ENCODE data around the gene ABCC6. TPM values are rescaled to one million over a fixed set of nuclear protein-coding genes. Genes with fewer than 3 reads are reported as not detected.
A peak's percentile ranks its signal among the peaks of the same experiment; 100 is the strongest.

The ABCC6 gene
- polyA plus RNA-seq, 1 of the 3 experiments (the other 2 are of a cell fraction): 0.71 TPM

GRCh38 chr16:16143931-16144330 lies 79.4 kb downstream of the ABCC6 start:
- Histone ChIP-seq H3K36me3 (replicated peaks in 1 of 2; ENCODE audit: control insufficient read depth in 1 of 2, insufficient read depth in 2 of 2, low read length in 1 of 2) (peaks cover 19 to 31% of the 10 kb centered on the region in 2 experiments), H3K27ac (ENCODE audit: low read depth in 2 of 2, low read length in 1 of 2) (no peak overlapping the region), H3K79me2 (ENCODE audit: insufficient read depth) (no peaks in the 10 kb centered on the region), H3K9me3 (no peaks in the 10 kb centered on the region), H3F3A (replicated peaks; ENCODE audit: insufficient read depth) (peaks cover 3% of the 10 kb centered on the region), H4K20me1 (ENCODE audit: insufficient read depth) (no peaks in the 10 kb centered on the region), H3K9ac (no peak overlapping the region), H3K4me1 (ENCODE audit: control insufficient read depth in 1 of 2, insufficient read depth in 2 of 2, low read depth in 1 of 2, low read length in 1 of 2) (peaks cover 0 to 24% of the 10 kb centered on the region in 2 experiments; a peak in 1 of 4 replicates), H3K27me3 (ENCODE audit: insufficient read depth) (no peaks in the 10 kb centered on the region), H3K4me3 (ENCODE audit: low read depth in 2 of 2, low read length in 1 of 2) (no peak overlapping the region), H2AFZ (ENCODE audit: low read depth) (no peak overlapping the region), H3K4me2 (no peak overlapping the region), H3K9me2 (no peaks in the 10 kb centered on the region)
- WGBS (ENCODE audit: low lambda C conversion rate): 97% methylated on average over 7 of the region's 8 CpGs
- POLR2A ChIA-PET: interaction anchor here (0.7 kb wide), 1 partner anchor 274 kb away, joined by 4 read pairs; no protein-coding TSS in a partner anchor
- no peak for DNase-seq
- CTCF ChIA-PET: interaction anchor here (1.0 kb wide), 1 partner anchor 43 kb away, joined by 3 read pairs; no protein-coding TSS in a partner anchor
- peak; percentile 74; the same call in 1 of the 2 replicates for TF ChIP-seq USF1 (IDR thresholded peaks at IDR 0.05; ENCODE audit: borderline replicate concordance, low read depth)
- no peak for TF ChIP-seq TAF1 (IDR thresholded peaks at IDR 0.05; ENCODE audit: borderline replicate concordance, low read depth, low read length)

GRCh38 chr16:16143038-16143763 lies 80.1 kb downstream of the ABCC6 start:
- no peak overlapping the region for H3K27ac ChIP-seq (ENCODE audit: low read depth in 2 of 2, low read length in 1 of 2)
- H3K9me3 ChIP-seq: no peaks in the 10 kb centered on the region
- H3K4me1 ChIP-seq (ENCODE audit: control insufficient read depth in 1 of 2, insufficient read depth in 2 of 2, low read depth in 1 of 2, low read length in 1 of 2): peaks cover 0 to 24% of the 10 kb centered on the region in 2 experiments; a peak in 1 of 4 replicates
- H3K27me3 ChIP-seq (ENCODE audit: insufficient read depth): no peaks in the 10 kb centered on the region
- TF ChIP-seq CTCF (IDR thresholded peaks at IDR 0.05) (peak; percentile 37; the same call in 1 of the 2 replicates), EZH2phosphoT487 (IDR thresholded peaks at IDR 0.05; ENCODE audit: borderline replicate concordance, low read depth) (no peak), FOSL2 (IDR thresholded peaks at IDR 0.05; ENCODE audit: borderline replicate concordance, low read depth) (no peak), MAX (IDR thresholded peaks at IDR 0.05; ENCODE audit: low read depth) (no peak), TCF12 (IDR thresholded peaks at IDR 0.05) (no peak)
- H2AFZ ChIP-seq (ENCODE audit: low read depth): no peak overlapping the region
- no peaks in the 10 kb centered on the region for H3K9me2 ChIP-seq
- WGBS (ENCODE audit: low lambda C conversion rate): 95% methylated on average over 15 of the region's 15 CpGs
- ChIA-PET CTCF (interaction anchor here (1.0 to 1.8 kb wide), 4 partner anchors 10 to 44 kb away, joined by 3 to 4 read pairs (median 4); no protein-coding TSS in a partner anchor), POLR2A (interaction anchor here (0.7 kb wide), 1 partner anchor 273 kb away, joined by 4 read pairs; no protein-coding TSS in a partner anchor)
- H3F3A ChIP-seq (replicated peaks; ENCODE audit: insufficient read depth): peaks cover 3% of the 10 kb centered on the region
- DNase-seq: no peak
- H4K20me1 ChIP-seq (ENCODE audit: insufficient read depth): no peaks in the 10 kb centered on the region
- H3K79me2 ChIP-seq (ENCODE audit: insufficient read depth): no peaks in the 10 kb centered on the region
- no peak overlapping the region for H3K9ac ChIP-seq
- no peak overlapping the region for H3K4me3 ChIP-seq (ENCODE audit: low read depth in 2 of 2, low read length in 1 of 2)
- H3K36me3 ChIP-seq (replicated peaks in 1 of 2; ENCODE audit: control insufficient read depth in 1 of 2, insufficient read depth in 2 of 2, low read length in 1 of 2): peaks cover 25 to 31% of the 10 kb centered on the region in 2 experiments
- H3K4me2 ChIP-seq: no peak overlapping the region

All from SK-N-SH (cell line).